NCI-H226 (cell line): ENCODE data around the gene ZNF764.
"Not testable (repeated sequence)": the region's sequence is repeated elsewhere in the genome, so short reads cannot be mapped to it uniquely, and the experiment has no call there.

ENCODE experiments used
- DNase-seq: peaks from one replicate; pipeline ENCODE4 v3.0.0-alpha.2; 2015

The ZNF764 gene

DNA sequence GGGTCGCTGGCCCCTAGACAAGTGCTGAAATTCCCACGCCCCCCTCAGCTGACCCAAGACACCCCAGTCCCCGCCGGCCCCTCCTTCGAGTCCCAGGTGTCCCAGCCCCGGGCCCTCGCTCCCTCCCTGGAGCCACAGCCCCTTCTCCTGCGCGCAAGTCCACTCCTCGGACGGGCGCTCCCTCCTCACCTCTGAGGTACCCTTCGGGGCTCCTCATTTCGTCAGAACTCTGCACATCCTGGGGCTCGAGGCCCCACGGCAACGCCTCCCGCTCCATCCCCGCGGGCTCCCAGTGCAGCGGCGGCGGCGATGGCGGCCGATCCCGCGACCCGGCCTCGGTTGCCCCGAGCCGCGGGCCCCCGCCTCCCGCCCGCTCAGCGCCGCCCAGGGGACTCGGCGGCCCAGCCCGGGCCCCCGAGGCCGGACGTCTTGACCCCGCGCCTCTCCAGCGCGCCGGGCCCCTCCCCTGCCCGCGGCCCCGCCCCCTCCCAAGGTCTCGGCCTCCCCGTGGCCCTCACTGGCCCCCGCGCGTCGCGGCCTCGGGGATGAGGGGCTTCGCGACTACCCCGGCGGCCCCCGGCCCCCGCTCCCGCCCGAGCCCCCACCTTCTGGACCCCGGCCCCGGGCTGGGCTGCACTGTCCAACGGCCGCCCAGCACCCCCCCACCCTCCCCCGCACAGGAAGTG is 31.9 kb downstream of the ZNF764 start, which contains the start of gene ZNF768:
Gene ZNF768 (minus strand): TSS at position 430 of the 686 bp plus-strand sequence. CDS start 153 bp downstream, at position 277.
- DNase-seq, result peak; percentile 30

DNA sequence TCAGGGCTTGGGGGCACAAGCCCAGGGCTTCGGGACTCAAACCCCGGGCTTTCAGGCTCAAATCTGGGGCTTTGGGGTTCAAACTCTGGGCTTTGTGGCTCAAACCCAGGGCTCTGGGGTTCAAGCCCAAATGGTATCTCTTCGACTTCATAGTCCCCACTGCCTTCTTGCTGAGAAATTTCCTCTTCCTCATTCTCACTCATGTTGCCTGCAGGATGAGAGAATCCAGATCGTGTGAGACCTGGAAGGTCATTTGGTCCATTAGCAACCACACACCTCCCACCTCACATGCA is 32.4 kb downstream of the ZNF764 start:
- DNase-seq, result no peak

DNA sequence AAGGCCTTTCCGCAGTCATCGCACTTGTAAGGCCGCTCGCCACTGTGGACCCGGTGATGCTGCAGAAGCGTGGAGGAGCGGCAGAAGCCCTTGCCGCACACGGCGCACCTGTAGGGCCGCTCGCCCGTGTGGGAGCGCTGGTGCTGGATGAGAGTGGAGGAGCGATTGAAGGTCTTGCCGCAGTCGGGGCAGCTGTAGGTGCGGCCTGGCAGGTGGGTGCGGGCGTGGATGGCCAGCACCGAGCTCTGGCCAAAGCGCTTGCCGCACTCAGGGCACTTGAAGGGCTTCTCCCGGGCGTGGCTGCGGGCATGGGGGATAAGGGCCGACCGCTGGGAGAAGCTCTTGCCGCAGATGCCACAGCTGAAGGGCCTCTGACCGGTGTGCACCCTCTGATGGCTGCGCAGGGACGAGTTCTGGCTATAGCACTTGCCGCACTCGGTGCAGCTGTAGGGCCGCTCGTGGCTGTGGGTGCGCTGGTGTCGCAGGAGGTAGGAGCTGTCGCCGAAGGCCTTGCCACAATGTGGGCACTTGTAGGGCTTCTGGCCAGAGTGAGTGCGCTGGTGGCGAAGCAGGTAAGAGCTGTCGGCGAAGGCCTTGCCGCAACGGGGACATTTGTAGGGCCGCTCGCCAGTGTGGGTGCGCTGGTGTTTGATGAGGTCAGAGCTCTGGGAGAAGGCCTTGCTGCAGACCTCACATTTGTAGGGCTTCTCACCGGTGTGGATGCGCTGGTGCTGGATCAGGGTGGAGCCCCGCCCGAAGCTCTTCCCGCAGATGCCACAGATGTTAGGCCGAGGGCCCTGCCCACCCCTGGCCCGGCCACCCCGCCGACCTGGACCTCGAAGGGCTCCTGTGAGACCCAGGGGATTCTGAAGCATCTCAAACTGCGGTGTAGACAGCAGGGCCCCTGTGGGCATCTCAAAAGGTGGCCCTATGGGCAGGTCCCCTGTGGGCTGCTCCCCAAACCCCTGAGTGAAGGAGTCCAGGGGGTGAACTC is 33.3 kb downstream of the ZNF764 start:
- no peak for DNase-seq

DNA sequence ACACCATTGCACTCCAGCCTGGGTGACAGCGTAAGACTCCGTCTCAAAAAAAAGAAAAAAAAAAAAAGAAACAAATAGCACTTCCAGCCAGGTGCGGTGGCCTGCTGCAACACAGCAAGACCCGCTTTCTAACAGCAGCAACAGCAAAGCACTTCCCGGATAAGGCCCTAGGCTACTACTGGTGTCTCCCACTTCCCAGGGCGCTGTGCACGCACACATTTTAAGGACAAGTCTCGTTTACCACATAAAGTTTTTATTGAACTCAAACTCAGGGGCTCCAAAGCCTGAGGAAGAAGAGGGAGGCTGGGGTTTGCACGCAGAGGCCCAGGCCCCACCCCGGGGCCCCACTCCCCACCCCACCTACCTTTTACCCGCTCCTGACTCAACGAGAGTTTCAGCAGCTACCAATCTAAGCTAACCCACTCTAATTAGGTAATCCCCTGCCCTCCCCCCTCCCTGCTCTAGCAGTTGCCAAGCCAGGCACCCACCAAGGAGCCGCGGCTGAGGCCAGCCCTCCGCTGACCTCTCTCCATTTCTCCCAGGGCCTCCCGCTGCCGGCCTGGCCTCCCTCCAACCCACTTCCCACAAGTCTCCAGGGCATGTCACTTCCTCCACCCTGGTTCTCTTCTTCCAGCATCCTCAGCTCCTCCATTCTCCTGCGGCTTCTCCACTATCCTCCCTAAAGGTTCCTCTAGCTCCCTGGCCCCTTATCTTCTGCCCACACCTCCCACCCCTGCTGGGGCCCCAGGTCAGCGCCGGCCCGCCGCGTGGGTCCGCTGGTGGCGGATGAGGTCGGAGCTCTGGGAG is 34.2 kb downstream of the ZNF764 start:
- no peak for DNase-seq

DNA sequence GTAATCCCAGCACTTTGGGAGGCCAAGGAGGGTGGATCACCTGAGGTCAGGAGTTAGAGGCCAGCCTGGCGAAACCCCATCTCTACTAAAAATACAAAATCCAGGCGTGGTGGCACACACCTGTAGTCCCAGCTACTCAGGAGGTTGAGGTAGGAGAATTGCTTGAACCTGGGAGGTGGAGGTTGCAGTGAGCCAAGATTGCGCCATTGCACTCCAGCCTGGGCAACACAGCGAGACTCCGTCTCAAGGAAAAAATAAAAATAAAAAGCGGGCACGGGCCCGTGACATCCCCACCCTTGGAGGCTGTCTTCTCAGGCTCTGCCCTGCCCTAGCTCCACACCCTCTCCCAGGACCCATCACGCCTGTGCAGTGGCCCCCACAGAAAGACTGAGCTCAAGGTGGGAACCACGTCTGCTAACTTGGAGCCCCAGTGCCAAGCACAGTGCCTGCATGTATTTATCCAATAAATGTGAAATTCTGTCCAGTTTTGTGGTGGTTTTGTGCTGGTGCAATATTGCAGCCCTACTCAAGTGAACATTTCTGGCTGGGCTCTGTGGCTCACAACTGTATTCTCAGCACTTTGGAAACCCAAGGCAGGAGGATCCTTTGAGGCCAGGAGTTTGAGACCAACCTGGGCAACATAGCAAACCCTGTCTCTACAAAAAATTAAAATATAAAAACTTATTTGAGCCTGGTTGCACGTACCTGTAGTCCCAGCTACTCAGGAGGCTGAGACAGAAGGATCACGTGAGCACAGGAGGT is 35.3 kb downstream of the ZNF764 start:
- not testable (repeated sequence) for DNase-seq

DNA sequence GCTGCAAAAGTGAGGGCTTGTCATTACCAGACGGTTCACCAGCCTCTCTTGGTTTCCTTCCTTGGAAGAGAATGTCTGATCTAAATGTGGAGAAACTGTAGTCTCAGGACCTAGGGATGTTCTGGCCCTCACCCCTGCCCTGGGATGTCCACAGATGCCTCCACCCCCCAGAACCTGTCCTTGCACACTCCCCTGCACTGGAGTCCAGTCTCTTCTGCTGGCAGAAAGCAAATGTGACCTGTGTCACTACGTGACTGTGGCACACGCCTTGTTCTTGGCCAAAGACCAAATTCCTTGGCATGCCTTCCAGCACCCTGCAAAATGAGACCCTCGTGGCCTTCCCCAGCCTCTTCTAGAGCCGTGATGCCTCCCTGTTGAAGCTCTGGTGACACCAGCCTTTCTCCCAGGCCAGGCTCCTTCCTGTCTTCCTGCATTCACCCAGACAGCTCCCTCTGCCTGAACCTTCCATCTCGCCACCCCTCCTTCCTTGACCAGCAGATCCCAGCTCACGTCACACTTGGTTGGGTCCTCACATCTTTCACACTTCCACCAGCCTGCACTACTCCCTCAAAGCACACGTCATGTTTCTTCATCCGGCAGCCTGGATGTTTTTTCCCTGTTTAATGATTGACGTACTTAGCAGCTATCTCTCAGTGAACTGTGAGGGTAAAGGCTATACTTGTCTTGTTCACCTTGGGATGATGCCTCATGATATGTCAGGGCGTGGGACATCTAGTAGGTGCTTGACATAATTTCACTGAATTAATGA is 36.1 kb downstream of the ZNF764 start:
- DNase-seq, result no peak

DNA sequence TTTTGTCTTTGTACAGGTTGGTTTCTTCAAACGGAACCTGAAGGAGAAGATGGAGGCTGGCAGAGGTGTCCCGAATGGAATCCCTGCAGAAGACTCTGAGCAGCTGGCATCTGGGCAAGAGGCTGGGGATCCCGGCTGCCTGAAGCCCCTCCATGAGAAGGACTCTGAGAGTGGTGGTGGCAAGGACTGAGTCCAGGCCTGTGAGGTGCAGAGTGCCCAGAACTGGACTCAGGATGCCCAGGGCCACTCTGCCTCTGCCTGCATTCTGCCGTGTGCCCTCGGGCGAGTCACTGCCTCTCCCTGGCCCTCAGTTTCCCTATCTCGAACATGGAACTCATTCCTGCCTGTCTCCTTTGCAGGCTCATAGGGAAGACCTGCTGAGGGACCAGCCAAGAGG is 36.7 kb downstream of the ZNF764 start:
- DNase-seq, result no peak

DNA sequence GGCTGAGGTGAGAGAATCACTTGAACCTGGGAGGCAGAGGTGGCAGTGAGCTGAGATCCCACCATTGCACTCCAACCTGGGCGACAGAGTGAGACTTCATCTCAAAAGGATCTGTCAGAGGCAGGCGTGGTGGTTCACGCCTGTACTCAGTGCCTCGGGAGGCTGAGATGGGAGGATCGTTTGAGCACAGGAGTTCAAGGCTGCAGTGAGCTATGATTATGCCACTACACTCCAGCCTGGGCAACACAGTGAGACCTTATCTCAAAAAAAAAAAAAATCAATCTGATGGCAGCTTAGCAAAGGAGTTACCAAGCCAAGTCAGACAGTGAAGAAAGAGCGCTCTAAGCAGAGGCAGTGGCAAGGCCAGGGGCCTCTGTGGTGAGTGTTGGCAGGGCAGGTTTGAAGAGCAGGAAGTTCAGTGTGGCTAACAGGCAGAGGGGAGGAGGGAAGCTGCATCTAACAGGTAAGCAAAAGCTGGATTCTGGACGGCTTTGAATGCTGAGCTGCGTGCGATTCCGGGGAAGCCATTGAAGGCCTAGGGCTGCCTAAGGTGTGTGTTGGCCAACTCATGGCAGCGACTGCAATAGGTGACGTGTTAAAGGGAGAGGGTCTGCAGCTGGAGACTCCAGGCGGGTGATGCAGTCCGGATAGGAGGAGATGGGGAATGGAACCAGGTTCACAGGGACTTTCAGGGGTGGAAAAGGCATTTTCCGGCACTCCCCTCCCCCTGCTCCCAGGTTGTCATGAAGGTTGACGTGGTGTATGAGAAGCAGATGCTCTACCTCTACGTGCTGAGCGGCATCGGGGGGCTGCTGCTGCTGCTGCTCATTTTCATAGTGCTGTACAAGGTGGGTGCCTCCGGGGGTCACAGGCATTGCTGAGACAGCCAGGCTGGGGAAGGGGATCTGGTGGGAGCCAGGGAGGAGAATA is 38.8 kb downstream of the ZNF764 start:
- DNase-seq, result no peak

DNA sequence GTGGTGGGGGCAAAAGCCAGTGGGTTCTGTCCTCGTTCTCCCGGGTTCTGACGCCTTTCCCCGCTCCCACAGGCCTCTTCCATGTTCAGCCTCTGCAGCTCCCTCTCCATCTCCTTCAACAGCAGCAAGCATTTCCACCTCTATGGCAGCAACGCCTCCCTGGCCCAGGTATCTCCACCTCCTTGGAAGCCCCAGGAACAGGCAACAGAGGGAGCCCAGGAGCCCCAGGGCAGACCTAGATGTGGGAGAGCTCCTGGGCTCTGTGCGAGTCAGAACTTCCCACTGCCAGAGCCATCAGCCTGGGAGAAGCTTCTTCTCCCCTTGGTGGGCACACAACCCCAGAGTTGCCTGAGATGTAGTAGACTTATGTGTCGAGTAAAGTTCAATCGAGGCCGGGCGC is 39.6 kb downstream of the ZNF764 start:
- no peak for DNase-seq

DNA sequence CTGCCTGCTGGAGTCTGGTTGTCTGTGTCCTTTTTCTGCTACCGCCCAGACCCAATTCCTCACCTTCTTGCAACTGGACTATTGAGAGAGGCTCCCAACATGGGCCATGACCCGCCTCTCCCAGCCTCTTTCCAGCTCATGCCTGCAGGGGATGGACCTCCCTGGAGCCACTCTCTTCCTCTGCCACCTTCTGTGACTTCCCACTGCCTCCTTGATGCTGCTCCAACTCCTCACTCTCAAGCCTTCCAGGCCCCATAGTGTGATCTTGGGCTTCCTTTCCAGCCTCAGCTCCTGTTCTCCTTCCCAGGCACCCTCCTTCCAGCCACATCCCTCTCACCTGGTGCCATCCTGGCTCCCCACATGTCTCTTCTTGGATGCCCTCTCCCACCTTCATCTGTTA is 42.9 kb downstream of the ZNF764 start:
- no peak for DNase-seq

DNA sequence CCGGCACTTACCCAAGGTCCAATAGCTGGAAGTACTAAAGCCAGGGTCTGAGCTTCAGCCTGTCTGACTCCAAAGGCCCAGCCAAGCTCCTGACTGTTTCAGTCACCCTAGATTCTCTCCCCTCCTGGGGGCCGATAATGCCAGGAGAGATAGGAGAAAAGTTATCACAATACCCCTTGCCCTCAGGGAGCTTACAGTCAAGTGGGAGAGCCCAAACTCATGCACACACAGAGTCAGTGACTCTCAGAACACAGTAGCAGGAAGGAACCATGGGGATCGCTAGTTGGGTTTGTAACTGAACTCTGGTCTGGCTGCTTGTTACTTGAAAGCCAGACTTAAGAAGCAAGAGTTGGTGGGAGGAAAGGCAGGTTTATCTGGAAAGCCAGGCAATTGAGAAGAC is 46.7 kb downstream of the ZNF764 start:
- no peak for DNase-seq

DNA sequence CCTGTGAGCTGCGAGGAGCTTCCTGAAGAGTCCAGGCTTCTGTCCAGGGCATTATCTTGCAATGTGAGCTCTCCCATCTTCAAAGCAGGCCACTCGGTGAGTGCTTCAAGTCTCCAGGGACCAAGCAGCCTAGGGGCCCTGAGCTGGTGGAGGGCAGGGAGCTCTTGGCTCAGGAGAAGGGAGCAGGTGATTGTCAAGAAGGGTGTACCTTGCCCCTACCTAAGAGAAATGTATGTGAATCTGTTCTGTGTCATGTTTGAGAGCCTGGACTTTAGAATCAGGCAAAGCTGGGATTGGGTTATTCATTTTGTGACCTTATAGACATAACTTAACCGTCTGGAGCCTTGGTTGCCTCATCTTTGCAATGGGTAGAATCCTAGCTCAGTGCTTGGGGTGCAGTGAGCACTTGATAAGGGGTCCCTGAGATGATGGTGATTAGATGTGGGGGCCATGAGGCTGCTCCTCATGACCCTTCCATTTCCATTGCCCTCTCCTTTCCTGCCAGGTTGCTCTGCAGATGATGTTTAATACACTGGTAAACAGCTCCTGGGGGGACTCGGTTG is 47.7 kb downstream of the ZNF764 start:
- DNase-seq, result no peak

DNA sequence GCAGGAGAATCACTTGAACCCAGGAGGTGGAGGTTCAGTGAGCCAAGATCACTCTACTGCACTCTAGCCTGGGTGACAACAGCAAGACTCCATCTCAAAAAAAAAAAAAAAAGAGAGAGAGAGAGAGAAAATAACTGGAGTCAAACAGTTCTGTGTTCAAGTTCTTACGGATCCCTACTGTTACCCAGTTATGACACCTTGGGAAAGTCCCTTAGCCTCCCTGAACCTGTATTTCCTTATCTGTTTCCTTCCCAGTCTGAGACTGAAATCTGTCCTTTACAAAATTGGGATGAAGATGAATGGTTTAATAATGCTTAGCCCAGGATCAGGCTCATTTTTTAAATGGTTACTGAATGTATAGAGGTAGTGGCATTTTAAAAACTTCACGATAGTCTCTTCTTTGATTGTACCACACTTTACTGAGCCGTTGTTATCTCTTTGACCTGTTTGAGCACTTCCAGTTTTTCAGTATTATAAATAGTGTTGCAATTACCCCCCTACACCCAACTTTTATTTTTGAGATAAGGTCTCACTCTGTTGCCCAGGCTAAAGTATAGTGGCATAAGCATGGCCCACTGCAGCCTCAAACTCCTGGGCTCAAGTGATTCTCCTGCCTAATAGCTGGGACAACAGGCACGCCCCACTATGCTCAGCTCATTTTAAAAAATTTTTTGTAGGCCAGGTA is 49.0 kb downstream of the ZNF764 start:
- no peak for DNase-seq
